Hippocampal formation (tissue), 2 donors: ENCODE measurements around the gene SLC2A4.

ENCODE experiments used
- DNase-seq, 2 donors: peaks; one replicate each; lab custom pipeline; 2025; lab: John Stamatoyannopoulos, UW

SLC2A4 gene

GRCh38 chr17:7248796-7249195 lies 32.7 kb upstream of the SLC2A4 start:
- no peak for DNase-seq

DNA sequence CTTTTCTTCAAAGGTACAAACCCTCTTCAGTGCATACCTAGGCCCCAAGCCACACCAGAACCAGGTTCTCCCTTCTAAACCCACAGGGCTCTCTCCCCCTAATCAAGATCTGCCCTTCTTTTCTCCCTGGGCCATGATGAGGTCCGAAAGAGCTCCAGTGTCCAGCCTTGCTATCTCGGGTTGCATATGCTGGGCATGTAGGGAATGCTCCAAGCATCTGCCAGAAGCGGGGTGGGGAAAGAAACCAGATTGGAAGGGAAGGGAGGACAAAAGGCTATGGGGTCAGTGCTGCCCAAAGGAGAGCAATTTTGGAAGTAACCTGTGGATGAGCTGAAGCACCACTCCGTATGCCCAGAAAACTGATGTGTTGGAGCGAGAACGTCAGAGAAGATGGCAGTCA lies 32.3 kb upstream of the SLC2A4 start:
- no peak for DNase-seq

GRCh38 chr17:7249830-7250229 lies 31.7 kb upstream of the SLC2A4 start:
- DNase-seq, result no peak

GRCh38 chr17:7250695-7251627 lies 30.6 kb upstream of the SLC2A4 start:
- DNase-seq, result no peak

DNA sequence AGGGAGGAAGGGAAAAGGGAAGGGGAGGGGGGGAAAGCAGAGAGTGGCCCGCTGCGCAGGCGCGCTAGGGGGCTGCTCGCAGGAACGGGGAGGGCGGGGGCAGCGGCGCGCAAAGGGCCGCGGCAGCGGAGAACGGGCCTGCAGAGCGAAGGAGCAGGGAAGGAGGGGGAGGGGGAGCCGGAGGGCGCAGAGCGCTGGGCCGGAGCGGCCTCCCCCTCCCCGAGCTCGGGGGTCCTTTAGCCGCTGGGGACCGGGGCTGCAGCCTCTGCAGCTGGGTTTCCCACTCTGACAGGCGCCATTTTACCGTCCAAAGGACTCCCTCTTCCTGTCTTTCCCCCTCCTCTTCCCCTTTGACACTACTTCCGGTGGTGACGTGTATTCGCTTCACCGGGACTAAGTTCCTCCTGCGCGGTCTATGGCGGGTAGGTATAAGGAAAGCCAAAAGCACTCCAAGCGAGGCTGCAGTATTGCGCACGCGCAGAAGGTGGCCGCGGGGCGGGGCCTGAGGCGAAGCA lies 29.8 kb upstream of the SLC2A4 start, which contains the start of gene CTDNEP1:
TSS of gene CTDNEP1 (minus strand) at position 74 of the 515 bp plus-strand sequence. CDS start 438 bp downstream, outside the sequence.
- DNase-seq, result peak; percentile 97 to 99

GRCh38 chr17:7252176-7253043 lies 29.1 kb upstream of the SLC2A4 start, which contains the start of gene ELP5:
TSS of gene ELP5 (plus strand) at chr17:7252215. CDS start at chr17:7252551, 336 bp downstream.
- peak; percentile 89 to 91 for DNase-seq

DNA sequence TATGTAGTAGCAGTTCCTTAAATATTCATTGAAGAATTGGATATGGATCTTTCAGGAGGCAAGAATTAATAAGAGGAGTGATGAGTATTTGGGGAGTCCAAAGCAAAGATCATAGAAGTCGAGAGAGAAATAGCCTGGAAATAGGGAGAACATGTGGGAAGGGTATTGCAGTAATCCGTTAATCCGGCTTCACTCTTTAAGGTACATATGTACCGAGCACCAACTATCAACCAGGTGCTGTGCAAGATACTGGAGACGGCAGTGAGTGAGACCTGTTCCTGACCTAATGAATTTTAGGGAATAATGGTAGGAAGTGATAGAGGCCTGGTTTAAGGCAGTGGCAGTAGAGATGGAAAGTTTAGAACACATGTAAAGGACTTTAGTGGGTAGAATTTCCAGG lies 28.4 kb upstream of the SLC2A4 start:
- DNase-seq, result no peak

DNA sequence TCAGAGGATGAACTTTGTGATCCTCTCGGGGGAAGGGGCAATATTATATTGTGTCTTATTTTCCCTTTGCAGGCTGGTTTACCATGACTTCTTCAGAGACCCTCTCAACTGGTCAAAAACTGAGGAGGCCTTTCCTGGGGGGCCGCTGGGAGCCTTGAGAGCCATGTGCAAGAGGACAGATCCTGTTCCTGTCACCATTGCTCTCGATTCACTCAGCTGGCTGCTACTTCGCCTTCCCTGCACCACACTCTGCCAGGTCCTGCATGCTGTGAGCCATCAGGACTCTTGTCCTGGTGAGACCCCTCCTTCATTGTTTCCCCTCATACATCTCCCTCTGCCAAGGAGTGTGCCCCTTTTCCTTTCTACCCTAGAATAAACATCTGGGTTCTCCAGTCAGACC lies 27.0 kb upstream of the SLC2A4 start:
- no peak for DNase-seq

GRCh38 chr17:7256766-7257456 lies 24.6 kb upstream of the SLC2A4 start:
- no peak for DNase-seq

DNA sequence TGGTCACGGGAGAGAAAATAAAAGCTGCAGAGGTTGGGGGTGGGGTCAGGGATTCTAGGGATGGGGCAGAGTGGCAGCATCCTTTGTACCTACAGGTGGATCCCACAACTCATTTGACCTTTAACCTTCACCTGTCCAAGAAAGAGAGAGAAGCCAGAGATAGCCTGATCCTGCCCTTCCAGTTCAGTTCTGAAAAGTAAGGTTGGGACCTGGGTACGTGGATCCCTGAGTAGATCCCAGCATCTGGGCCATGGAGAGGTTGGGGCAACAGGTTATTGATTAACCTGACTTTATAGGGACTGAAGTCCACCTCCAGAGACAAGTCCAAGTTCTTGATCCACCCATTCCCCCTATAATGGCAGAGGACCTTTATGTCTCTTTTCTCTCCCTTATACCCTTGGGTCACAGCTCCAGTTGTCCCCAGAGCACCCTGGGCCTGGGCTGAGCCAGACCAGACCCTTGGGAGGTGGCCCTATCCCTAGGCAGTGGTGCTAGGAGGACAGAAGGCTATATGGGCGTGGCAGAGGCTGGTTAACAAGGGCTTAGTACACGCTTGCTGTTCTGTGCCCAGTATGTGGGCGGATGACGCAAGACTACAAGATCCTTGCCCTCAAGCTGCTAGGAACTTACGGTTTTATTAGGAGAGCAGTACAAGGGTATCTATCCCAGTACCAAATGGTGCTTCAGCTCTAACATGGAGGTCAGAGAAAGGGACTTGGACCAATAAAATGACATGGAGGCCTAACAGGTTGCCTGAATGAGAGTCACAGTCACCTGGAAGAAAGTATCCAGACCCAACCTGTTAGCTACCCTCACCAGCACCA lies 22.6 kb upstream of the SLC2A4 start:
- DNase-seq, result no peak

DNA sequence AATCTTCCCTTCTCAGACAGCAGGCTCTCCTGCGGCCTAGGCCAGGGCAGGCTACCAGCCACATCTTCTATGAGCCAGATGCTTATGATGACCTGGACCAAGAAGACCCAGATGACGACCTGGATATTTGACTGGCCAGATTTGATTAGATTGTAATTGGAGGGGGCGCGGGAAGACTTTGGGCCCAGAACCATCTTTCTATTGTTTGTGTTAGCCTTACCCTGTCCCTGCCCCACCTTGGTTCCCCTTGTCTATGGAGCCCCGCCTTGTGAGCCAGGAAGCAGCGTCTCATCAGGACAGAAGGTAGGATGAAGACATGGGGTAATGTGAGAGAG lies 22.0 kb upstream of the SLC2A4 start:
- no peak for DNase-seq

DNA sequence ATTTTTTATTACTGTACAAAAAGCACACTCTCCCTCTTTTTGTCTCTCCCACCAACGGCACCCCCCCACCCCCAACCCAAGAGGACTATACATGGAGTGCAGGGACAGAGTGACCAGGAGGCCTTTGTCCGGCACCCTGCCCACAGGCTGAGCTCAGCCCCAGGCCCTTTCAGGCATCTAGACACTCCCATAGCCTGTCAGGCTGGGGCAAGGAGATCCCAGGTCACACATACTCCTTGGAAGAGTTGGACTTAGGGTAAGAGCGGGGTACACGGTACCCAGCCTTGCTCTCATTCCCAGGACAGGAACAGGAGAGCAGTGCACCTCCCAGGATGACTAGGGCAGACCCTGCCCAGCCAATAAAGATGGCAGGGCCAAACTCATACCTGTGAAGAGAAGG lies 21.4 kb upstream of the SLC2A4 start:
- no peak for DNase-seq

DNA sequence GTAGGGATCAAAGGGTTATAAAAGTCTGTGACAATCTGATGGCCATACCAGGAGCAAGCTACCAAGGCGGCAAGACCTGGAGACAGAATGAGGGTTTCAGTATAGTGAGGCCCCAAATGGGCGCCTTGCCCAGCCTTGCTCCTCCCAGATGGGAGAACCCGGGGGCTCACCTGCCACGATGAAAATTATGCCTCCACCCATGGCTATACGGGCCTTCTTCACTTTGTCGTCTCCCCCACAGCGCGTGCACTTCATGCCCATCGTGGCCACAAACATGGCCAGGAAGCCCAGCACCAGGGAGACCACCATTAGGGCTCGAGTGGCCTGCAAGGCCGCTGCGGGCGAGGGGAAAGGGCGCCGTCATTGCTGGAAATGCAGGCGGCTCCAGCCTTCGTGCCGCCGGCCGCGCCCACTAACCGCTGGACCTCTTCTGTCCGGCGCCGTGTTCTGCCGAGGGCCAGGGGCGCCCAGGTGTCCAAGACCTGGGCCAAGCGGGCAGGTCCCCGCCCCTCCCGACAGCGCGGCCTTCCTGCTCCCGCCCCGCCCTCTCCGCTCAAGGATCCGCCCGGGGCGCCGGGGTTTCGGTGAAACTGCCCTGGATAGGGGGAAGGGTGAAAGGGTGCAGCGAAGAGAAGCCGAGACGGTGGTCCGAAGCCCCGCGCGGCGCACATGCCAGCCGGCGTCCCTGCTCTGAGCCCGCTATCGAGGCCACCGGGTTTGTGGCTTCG lies 20.7 kb upstream of the SLC2A4 start:
- DNase-seq, result no peak

- no peak for DNase-seq
These were observed 19.9 kb upstream of the SLC2A4 start for GRCh38 chr17:7261379-7262191.

- no peak for DNase-seq
These were observed 19.2 kb upstream of the SLC2A4 start, which contains the start of gene CLDN7 for GRCh38 chr17:7262192-7262934. TSS of gene CLDN7 (minus strand) at chr17:7262478. CDS start at chr17:7262043, 435 bp downstream.

DNA sequence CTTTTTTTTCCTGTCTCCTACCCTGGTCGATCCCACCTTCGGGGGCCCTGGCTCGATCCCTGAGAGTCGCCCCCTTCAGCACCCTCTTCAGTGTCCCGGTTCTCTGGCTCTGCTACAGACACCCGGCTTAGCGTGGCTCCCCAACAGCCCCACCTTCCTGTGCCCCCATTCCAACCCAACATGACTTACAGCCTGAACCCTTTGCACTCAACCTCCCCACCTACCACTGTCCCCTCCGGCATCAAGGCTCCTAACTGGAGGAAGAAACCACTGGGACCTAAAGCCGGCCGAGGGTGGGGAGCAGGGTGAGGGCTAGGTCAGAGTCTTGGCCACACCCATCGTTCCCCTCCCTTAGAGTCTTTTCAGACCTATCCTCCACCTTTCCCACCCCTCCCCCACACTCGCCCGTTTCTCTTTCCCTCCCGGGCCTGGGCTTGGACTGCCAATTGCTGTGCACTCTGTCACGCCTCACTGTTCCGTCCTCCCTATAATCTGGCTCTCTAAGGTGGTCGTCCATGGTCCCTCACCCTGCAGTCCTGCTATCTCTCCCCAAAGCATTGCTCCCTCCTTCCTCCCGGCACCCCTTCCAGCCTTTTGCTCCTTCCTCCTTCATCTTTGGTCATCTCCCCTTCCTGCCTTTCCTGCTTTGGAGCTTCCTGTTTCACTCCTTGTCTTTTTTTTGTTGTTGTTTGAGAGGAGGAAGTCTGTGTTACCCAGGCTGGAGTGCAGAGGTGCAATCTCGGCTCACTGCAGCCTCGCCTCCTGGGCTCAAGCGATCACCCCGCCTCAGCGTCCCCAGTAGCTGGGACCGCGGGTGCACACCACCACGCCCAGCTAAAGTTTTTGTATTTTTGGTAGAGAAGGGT lies 18.4 kb upstream of the SLC2A4 start:
- DNase-seq, result no peak

DNA sequence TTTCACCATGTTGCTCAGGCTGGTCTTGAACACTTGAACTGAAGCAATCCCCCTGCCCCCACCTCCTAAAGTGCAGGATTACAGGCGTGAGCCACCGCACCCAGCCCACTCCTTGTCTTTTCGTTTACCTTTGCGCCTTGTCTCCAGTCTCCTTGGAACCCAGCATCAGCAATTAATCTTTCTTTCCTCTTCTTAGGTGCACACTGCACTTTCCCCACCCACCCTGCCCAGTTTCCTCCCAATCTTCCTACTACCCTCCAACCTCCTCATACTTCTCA lies 17.8 kb upstream of the SLC2A4 start:
- no peak for DNase-seq

- no peak for DNase-seq
These were observed 14.7 kb upstream of the SLC2A4 start for GRCh38 chr17:7266784-7267183.
